Activated CD8-positive, alpha-beta T cell treated with anti-CD3 and anti-CD28 coated beads for 36 hours (primary cell): ENCODE results near the gene GPR35. TPM values are rescaled to one million over a fixed set of nuclear protein-coding genes. Genes with fewer than 3 reads are reported as not detected.
"Not testable (repeated sequence)": the region's sequence is repeated elsewhere in the genome, so short reads cannot be mapped to it uniquely, and the experiment has no call there.

Source experiments
- ATAC-seq: fragments of 200-7000 bp; cut with Tn5 transposase; one replicate; pipeline ENCODE4 v1.10.0; 2021; ENCODE audit warnings: mild to moderate bottlenecking, moderate library complexity
- CTCF ChIA-PET: fragments of 350-600 bp; sonication (Branson Sonifier 250); formaldehyde crosslinking; loops from one replicate; lab custom pipeline; 2021; ENCODE audit warnings: antibody characterized with exemption; lab: Charles Lee
- POLR2A ChIA-PET: fragments of 350-600 bp; sonication (Branson Sonifier 250); formaldehyde crosslinking; loops from one replicate; lab custom pipeline; 2021; ENCODE audit warnings: antibody characterized with exemption; lab: Charles Lee
- DNase-seq: peaks from one replicate; pipeline ENCODE4 v3.0.0-alpha.2; 2020
- H3K27ac Mint-ChIP-seq: one replicate; pipeline ENCODE4 v1.8.0; 2021; ENCODE audit warnings: mild to moderate bottlenecking, mixed read lengths
- H3K27me3 Mint-ChIP-seq: one replicate; pipeline ENCODE4 v1.8.0; 2021; ENCODE audit warnings: mixed read lengths
- H3K36me3 Mint-ChIP-seq: one replicate; pipeline ENCODE4 v1.8.0; 2021; ENCODE audit warnings: low read depth, mixed read lengths
- H3K4me1 Mint-ChIP-seq: one replicate; pipeline ENCODE4 v1.8.0; 2021; ENCODE audit warnings: low read depth, mixed read lengths
- H3K4me3 Mint-ChIP-seq: one replicate; pipeline ENCODE4 v1.8.0; 2021; ENCODE audit warnings: mild to moderate bottlenecking, moderate library complexity, mixed read lengths
- H3K9me3 Mint-ChIP-seq: one replicate; pipeline ENCODE4 v1.8.0; 2021; ENCODE audit warnings: mixed read lengths
- CTCF ChIP-seq: fragments of 200-600 bp; IDR thresholded peaks from one replicate; pipeline ENCODE4 v1.8.0; 2022; ENCODE audit warnings: antibody characterized with exemption, mild to moderate bottlenecking
- intact Hi-C: fragments of 100-400 bp; cut with micrococcal nuclease; formaldehyde crosslinking; loops from one replicate; pipeline ENCODE4 v1.10.0; 2022
- total RNA-seq, 2 experiments: library from RNA; stranded (reverse); gene quantifications; one replicate each; pipeline ENCODE4 v1.2.3, GENCODE V29; 2021

GPR35 gene
- total RNA-seq, 2 experiments from 2014 or later: 14.4 to 14.6 TPM

GRCh38 chr2:240655931-240656886 lies 30.9 kb downstream of the GPR35 start:
- Mint-ChIP-seq H3K27ac (no peak overlapping the region), H3K27me3 (peaks cover 19% of the 10 kb centered on the region), H3K4me3 (no peak overlapping the region), H3K36me3 (no peaks in the 10 kb centered on the region), H3K4me1 (peaks cover 15% of the 10 kb centered on the region), H3K9me3 (no peaks in the 10 kb centered on the region)
- peak; percentile 93 for ATAC-seq
- POLR2A ChIA-PET: interaction anchor here (0.6 to 1.2 kb wide), 4 partner anchors 31 to 413 kb away, joined by 3 read pairs; partner anchors contain the start of gene GPR35
- TF ChIP-seq CTCF: no peak
- CTCF ChIA-PET: interaction anchor here (0.6 kb wide), 1 partner anchor 873 kb away, joined by 3 read pairs; no protein-coding TSS in a partner anchor
- DNase-seq: peak; percentile 66
- intact Hi-C loops: no loop called here

DNA sequence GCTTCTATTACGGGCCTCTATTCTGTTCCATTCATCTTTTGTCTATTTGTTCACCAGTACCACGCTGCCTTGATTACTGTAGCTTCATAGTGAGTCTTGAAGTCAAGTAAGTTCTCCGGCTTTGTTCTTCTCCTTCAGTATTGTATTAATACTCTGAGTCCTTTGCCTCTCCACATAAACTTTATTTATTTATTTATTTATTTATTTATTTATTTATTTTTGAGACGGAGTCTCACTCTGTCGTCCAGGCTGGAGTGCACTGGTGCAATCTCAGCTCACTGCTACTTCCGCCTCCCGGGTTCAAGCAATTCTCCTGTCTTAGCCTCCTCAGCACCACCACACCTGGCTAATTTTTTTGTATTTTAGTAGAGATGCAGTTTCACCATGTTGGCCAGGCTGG lies 34.6 kb downstream of the GPR35 start:
- POLR2A ChIA-PET, H3K4me3 Mint-ChIP-seq, intact Hi-C loops, H3K36me3 Mint-ChIP-seq, ATAC-seq, H3K9me3 Mint-ChIP-seq, CTCF ChIA-PET, H3K27ac Mint-ChIP-seq, DNase-seq: not testable (repeated sequence)
- Mint-ChIP-seq H3K27me3 (peaks cover 17% of the 10 kb centered on the region), H3K4me1 (peaks cover 12% of the 10 kb centered on the region)

- ChIA-PET CTCF (no interaction called here), POLR2A (no interaction called here)
- Mint-ChIP-seq H3K36me3 (no peaks in the 10 kb centered on the region), H3K9me3 (peaks cover 4% of the 10 kb centered on the region), H3K4me3 (no peak overlapping the region), H3K27ac (no peak overlapping the region), H3K27me3 (peaks cover 19% of the 10 kb centered on the region), H3K4me1 (no peaks in the 10 kb centered on the region)
- no peak for TF ChIP-seq CTCF
- no peak for ATAC-seq
- intact Hi-C loops: no loop called here
- no peak for DNase-seq
Observed at GRCh38 chr2:240662681-240663080, 37.4 kb downstream of the GPR35 start.

DNA sequence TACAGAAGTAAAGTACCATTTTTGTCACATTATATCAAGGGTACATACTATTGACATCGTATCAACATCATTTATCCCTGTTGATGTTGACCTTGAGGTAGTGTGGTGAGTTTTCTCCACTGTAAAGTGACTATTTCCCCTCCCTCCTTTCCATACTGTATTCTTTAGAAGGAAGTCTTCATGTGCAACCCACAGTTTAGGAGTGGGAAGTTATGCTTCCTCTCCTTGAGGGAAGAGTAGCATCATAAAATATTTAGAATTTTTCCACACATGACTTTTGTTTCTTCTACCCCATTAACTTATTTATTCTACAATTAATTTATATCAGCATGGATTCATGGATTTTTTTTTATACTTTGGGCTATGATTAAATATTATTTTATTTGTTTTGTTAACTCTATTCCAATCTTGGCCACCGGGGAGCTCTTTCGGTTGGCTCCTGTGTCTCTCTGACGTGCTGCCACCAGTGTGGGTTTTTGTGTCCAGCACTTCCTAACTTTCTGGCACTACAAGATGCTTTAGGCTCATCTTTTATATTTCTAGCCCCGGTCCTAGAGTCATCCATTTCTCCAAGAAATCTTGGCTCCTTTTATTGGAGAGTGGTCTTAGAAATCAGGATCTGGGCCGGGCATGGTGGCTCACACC lies 38.4 kb downstream of the GPR35 start:
- ChIA-PET POLR2A (interaction anchor here (0.6 kb wide), 1 partner anchor 343 kb away, joined by 3 read pairs; no protein-coding TSS in a partner anchor), CTCF (interaction anchor here (0.9 to 1.0 kb wide), 2 partner anchors 11 to 150 kb away, joined by 4 read pairs; no protein-coding TSS in a partner anchor)
- intact Hi-C loops: no loop called here
- Mint-ChIP-seq H3K4me3 (no peak overlapping the region), H3K27ac (no peak overlapping the region), H3K4me1 (no peaks in the 10 kb centered on the region), H3K27me3 (peaks cover 21% of the 10 kb centered on the region), H3K36me3 (no peaks in the 10 kb centered on the region), H3K9me3 (peaks cover 4% of the 10 kb centered on the region)
- TF ChIP-seq CTCF: no peak
- no peak for ATAC-seq
- DNase-seq: no peak

GRCh38 chr2:240664622-240665021 lies 39.3 kb downstream of the GPR35 start:
- ChIA-PET POLR2A (no interaction called here), CTCF (no interaction called here)
- TF ChIP-seq CTCF: no peak
- H3K4me3 Mint-ChIP-seq: no peak overlapping the region
- peaks cover 4% of the 10 kb centered on the region for H3K9me3 Mint-ChIP-seq
- no peak for ATAC-seq
- no peak for DNase-seq
- no peak overlapping the region for H3K27ac Mint-ChIP-seq
- H3K36me3 Mint-ChIP-seq: no peaks in the 10 kb centered on the region
- intact Hi-C loops: no loop called here
- peaks cover 18% of the 10 kb centered on the region for H3K27me3 Mint-ChIP-seq
- H3K4me1 Mint-ChIP-seq: no peaks in the 10 kb centered on the region
